A549 treated with AZD9567 at 1 μM for 4 hours (cell line): ENCODE results near the gene CDK13. TPM values are rescaled to one million over a fixed set of nuclear protein-coding genes. Genes with fewer than 3 reads are reported as not detected.

Experiments used
- total RNA-seq: library from RNA; stranded (reverse); fragments of 200-300 nt; extraction: Qiagen RNA extraction; gene quantifications from 5 replicates; pipeline ENCODE4 v1.2.3, GENCODE V29; 2022; ENCODE audit not compliant: insufficient read depth

CDK13 gene
- total RNA-seq = 19.8 to 25.1 TPM (median 21.0 TPM) in 5 replicates

DNA sequence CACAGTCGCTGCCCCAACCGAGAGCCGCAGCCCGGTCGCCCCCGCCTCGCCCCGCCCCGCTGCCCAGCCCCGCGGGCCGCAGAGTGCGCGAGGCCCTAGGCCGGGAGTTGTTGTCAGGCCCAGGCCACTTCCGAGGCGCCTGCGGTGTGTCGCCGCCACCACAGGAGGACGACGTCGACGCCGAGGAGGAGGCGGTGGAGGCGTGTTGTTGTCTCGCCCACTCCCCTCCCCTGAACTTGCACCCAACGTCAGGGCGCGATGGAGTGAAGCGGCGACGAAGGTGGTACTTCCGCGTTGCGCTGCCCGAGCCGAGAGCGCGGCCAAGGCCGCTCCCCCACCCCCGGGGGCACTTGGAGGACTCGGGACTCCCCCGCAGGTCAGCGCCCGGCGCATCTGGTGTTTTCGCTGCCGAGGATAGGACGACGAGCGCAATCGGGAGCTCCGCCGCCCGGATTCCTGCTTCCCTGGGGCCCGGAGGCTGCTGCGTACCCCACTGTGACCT is at the start of gene CDK13:
TSS of gene CDK13 (plus strand) at position 286 of the 502 bp plus-strand sequence. CDS start 386 bp downstream, outside the sequence.

DNA sequence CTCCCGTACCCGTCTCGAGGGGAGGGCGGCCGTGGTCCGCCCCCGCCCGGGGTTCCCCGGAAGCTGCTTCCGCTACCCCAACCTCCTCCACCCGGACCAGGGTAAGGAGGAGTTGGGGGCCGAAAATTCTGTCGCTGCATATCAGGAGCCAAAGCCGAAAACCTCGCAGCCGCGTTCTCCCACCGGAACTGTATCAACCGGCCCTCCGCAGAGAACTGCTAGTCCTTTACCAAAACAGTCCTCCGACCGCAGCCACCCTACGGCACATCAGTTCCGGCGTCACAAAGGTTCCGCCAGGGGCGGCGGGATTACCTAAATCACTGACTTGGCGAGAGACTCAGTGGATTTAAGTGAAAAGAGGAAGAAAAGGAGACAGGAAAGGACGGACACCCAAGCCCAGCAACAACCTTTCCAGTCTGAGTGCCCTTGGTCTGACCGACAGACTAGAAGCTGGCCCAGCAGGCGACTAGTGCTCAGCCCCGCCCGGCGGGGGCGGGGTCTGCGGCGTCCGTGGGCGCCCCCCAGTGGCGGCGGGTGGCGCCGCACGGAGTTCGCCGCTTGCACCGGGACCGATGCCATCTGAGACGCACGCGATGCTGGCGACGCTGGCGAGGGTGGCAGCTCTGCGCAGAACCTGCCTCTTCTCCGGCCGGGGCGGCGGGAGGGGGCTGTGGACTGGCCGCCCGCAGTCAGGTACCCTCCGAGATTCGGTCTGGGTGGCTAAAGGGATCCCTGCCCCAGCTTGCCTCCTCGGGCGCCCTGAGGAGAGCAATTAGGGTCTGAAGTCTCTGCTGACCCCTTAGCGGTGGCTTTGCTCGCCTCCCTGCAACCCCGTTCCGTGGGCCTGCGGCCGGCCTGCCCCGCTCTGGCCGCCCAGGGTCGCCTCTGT is 184.6 kb downstream of the CDK13 start, which contains the start of the genes MPLKIP and SUGCT:
TSS of gene MPLKIP (minus strand) at position 195 of the 889 bp plus-strand sequence. CDS start at position 140, 55 bp downstream.
TSS of gene SUGCT (plus strand) at position 578 of the 889 bp plus-strand sequence.

Other genes starting within 250 kb of the CDK13 start
- 30.8 to 41.0 TPM (median 38.1 TPM) in 5 replicates for gene MPLKIP, start 184.4 kb downstream of the CDK13 start, total RNA-seq
- gene SUGCT, start 184.7 kb downstream of the CDK13 start, total RNA-seq = 0.63 to 3.1 TPM (median 1.1 TPM) in 5 replicates